Activated B cell treated with CpG ODN at 0.5 μM for 24 hours (primary cell): Measurements from ENCODE around the gene DRC7. TPM values are rescaled to one million over a fixed set of nuclear protein-coding genes. Genes with fewer than 3 reads are reported as not detected.

ENCODE experiments used
- ATAC-seq: fragments of 200-7000 bp; cut with Tn5 transposase; one replicate; pipeline ENCODE4 v1.10.0; 2021; ENCODE audit warnings: low read depth, mild to moderate bottlenecking, moderate library complexity
- CTCF ChIA-PET: fragments of 350-600 bp; sonication (Branson Sonifier 250); formaldehyde crosslinking; loops from one replicate; lab custom pipeline; 2021; ENCODE audit warnings: antibody characterized with exemption; lab: Charles Lee
- POLR2A ChIA-PET: fragments of 350-600 bp; sonication (Branson Sonifier 250); formaldehyde crosslinking; loops from one replicate; lab custom pipeline; 2021; ENCODE audit warnings: antibody characterized with exemption; lab: Charles Lee
- DNase-seq: peaks from one replicate; pipeline ENCODE4 v3.0.0; 2022
- H3K27ac Mint-ChIP-seq: one replicate; pipeline ENCODE4 v1.8.0; 2020; ENCODE audit warnings: mixed read lengths
- H3K27me3 Mint-ChIP-seq: one replicate; pipeline ENCODE4 v1.8.0; 2021; ENCODE audit warnings: mixed read lengths
- H3K36me3 Mint-ChIP-seq: one replicate; pipeline ENCODE4 v1.8.0; 2021; ENCODE audit warnings: low read depth, mixed read lengths
- H3K4me1 Mint-ChIP-seq: one replicate; pipeline ENCODE4 v1.8.0; 2021; ENCODE audit warnings: mixed read lengths
- H3K4me3 Mint-ChIP-seq: one replicate; pipeline ENCODE4 v1.8.0; 2020; ENCODE audit warnings: mild to moderate bottlenecking, mixed read lengths
- H3K9me3 Mint-ChIP-seq: one replicate; pipeline ENCODE4 v1.8.0; 2020; ENCODE audit warnings: mixed read lengths
- CTCF ChIP-seq: fragments of 200-600 bp; IDR thresholded peaks from one replicate; pipeline ENCODE4 v1.8.0; 2022; ENCODE audit warnings: antibody characterized with exemption, mild to moderate bottlenecking
- intact Hi-C: fragments of 100-400 bp; cut with micrococcal nuclease; formaldehyde crosslinking; loops from one replicate; pipeline ENCODE4 v1.15.1; 2024
- total RNA-seq: library from RNA; stranded (reverse); gene quantifications from 2 replicates; pipeline ENCODE4 v1.2.3, GENCODE V29; 2022

Gene DRC7
- total RNA-seq, 1 donor from 2014 or later, result not detected

GRCh38 chr16:57695680-57696069, 1.1 kb downstream of the DRC7 start:
- no peaks in the 10 kb centered on the region for H3K9me3 Mint-ChIP-seq
- no peak overlapping the region for H3K27ac Mint-ChIP-seq
- DNase-seq (no peak), ATAC-seq (no peak)
- no peaks in the 10 kb centered on the region for H3K36me3 Mint-ChIP-seq
- H3K4me1 Mint-ChIP-seq, result peaks cover 15% of the 10 kb centered on the region
- TF ChIP-seq CTCF, result no peak
- CTCF ChIA-PET, result no interaction called here
- H3K27me3 Mint-ChIP-seq, result no peaks in the 10 kb centered on the region
- intact Hi-C loops, result no loop called here
- POLR2A ChIA-PET, result no interaction called here
- H3K4me3 Mint-ChIP-seq, result no peak overlapping the region

GRCh38 chr16:57696240-57696639, 1.6 kb downstream of the DRC7 start:
- no peaks in the 10 kb centered on the region for H3K27me3 Mint-ChIP-seq
- intact Hi-C loops, result no loop called here
- ChIA-PET CTCF (no interaction called here), POLR2A (no interaction called here)
- no peaks in the 10 kb centered on the region for H3K36me3 Mint-ChIP-seq
- no peaks in the 10 kb centered on the region for H3K9me3 Mint-ChIP-seq
- DNase-seq (no peak), ATAC-seq (no peak)
- no peak overlapping the region for H3K27ac Mint-ChIP-seq
- peaks cover 12% of the 10 kb centered on the region for H3K4me1 Mint-ChIP-seq
- no peak overlapping the region for H3K4me3 Mint-ChIP-seq
- no peak for TF ChIP-seq CTCF

- intact Hi-C loops, result no loop called here
- no peak overlapping the region for H3K27ac Mint-ChIP-seq
- ChIA-PET CTCF (no interaction called here), POLR2A (no interaction called here)
- H3K4me3 Mint-ChIP-seq, result no peak overlapping the region
- H3K36me3 Mint-ChIP-seq, result no peaks in the 10 kb centered on the region
- no peaks in the 10 kb centered on the region for H3K27me3 Mint-ChIP-seq
- ATAC-seq (no peak), DNase-seq (no peak)
- no peak for TF ChIP-seq CTCF
- H3K9me3 Mint-ChIP-seq, result no peaks in the 10 kb centered on the region
- H3K4me1 Mint-ChIP-seq, result peaks cover 11% of the 10 kb centered on the region
Measured at GRCh38 chr16:57697896-57698537, 3.4 kb downstream of the DRC7 start.

GRCh38 chr16:57698812-57699405, 4.3 kb downstream of the DRC7 start:
- Mint-ChIP-seq H3K36me3 (no peaks in the 10 kb centered on the region), H3K27me3 (no peaks in the 10 kb centered on the region), H3K27ac (no peak overlapping the region), H3K4me1 (peaks cover 11% of the 10 kb centered on the region), H3K4me3 (no peak overlapping the region), H3K9me3 (no peaks in the 10 kb centered on the region)
- intact Hi-C loops, result no loop called here
- ChIA-PET CTCF (no interaction called here), POLR2A (no interaction called here)
- ATAC-seq (no peak), DNase-seq (no peak)
- no peak for TF ChIP-seq CTCF

- Mint-ChIP-seq H3K27ac (no peak overlapping the region), H3K4me3 (no peak overlapping the region), H3K9me3 (no peaks in the 10 kb centered on the region), H3K4me1 (peaks cover 11% of the 10 kb centered on the region), H3K27me3 (no peaks in the 10 kb centered on the region), H3K36me3 (no peaks in the 10 kb centered on the region)
- TF ChIP-seq CTCF, result no peak
- ATAC-seq (no peak), DNase-seq (no peak)
- ChIA-PET POLR2A (no interaction called here), CTCF (no interaction called here)
- intact Hi-C loops, result no loop called here
Measured at GRCh38 chr16:57699481-57699880, 4.9 kb downstream of the DRC7 start.
